Fibroblast of pulmonary artery (primary cell): ENCODE results near the gene ARID1A.

ENCODE experiments used
- DNase-seq: peaks from one replicate; pipeline ENCODE4 v3.0.0-alpha.2; 2010; ENCODE audit warnings: low read depth
- H3K4me3 ChIP-seq: replicated peaks from 2 replicates; pipeline ENCODE4 v1.5.1; 2011; ENCODE audit warnings: low read depth, mild to moderate bottlenecking, control low read depth, low read length, moderate library complexity
- CTCF ChIP-seq: IDR thresholded peaks from 2 replicates; pipeline ENCODE4 v1.5.1; 2011; ENCODE audit warnings: mild to moderate bottlenecking, control low read depth, low read length, inconsistent platforms; ENCODE audit errors: missing control alignments

Gene ARID1A

DNA sequence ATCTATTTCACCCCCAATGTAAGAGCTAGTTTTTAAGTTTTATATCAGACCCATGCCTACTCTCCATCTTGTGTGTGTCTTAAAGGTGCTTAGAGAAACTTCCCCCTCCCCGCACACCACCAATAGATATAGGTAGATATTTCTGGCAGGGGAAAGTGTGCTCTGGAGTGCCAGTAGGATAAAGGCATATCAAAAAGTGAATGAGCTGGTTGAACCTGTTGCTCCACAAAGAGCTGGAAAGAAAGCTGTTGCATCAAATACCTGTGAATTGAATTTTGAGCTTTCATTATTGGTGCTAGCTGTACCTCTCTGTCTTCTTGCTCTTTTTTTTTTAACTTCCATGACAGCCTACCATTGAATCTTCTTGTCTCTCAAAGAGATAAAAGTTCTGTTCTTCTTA is 32.8 kb downstream of the ARID1A start:
- no peak overlapping the region for H3K4me3 ChIP-seq
- no peak for TF ChIP-seq CTCF
- no peak for DNase-seq

- no peak for DNase-seq
- no peak overlapping the region for H3K4me3 ChIP-seq
- no peak for TF ChIP-seq CTCF
Measured at GRCh38 chr1:26729633-26730032, 33.8 kb downstream of the ARID1A start.

- no peak overlapping the region for H3K4me3 ChIP-seq
- no peak for TF ChIP-seq CTCF
- peak; percentile 10 for DNase-seq
Measured at GRCh38 chr1:26730695-26731094, 34.9 kb downstream of the ARID1A start.

GRCh38 chr1:26731233-26731902 is 35.6 kb downstream of the ARID1A start:
- no peak for DNase-seq
- H3K4me3 ChIP-seq = no peak overlapping the region
- no peak for TF ChIP-seq CTCF

DNA sequence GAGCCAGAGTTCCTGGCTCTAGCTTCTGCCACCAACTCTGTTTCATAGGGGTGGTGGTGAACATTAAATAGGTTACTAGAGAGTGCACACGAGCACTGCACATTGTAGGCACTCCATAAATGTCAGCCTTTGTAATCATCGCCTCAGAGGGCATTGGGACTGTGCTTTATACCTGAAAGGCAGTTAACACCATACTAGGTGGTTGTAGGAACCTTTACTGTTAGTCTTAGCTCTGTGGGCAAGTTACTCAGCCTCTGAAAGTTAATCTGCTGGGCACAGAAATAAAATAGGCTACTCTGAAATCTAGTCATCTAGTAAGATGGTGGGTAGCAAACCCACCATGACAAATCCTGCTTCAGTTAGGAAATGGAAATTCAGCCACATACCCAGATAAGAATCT is 37.6 kb downstream of the ARID1A start:
- no peak for DNase-seq

DNA sequence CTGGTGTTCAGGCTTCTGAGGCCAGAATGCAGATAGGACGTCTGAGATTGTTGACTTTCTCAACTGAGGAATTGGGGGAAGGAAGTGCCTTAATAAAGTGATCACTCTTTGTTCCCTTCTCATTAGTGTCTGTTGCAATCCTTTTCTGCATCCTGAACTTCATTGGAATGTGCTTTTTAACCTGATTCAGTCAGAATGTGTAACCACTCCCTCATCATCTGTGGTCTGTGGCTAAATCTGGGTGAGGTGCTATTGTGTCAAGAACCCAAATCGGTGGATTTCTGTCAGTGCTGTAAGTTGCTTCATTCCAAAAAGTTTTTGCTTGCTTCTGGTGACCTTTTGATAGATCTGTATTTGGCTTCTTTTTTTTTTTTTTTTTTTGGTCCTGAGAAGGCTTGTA is 38.2 kb downstream of the ARID1A start:
- no peak overlapping the region for H3K4me3 ChIP-seq
- DNase-seq = peak; percentile 79
- no peak for TF ChIP-seq CTCF

More for the DNA sequence above, 37.6 kb downstream of the ARID1A start:
- TF ChIP-seq CTCF = no peak
- H3K4me3 ChIP-seq = no peak overlapping the region

DNA sequence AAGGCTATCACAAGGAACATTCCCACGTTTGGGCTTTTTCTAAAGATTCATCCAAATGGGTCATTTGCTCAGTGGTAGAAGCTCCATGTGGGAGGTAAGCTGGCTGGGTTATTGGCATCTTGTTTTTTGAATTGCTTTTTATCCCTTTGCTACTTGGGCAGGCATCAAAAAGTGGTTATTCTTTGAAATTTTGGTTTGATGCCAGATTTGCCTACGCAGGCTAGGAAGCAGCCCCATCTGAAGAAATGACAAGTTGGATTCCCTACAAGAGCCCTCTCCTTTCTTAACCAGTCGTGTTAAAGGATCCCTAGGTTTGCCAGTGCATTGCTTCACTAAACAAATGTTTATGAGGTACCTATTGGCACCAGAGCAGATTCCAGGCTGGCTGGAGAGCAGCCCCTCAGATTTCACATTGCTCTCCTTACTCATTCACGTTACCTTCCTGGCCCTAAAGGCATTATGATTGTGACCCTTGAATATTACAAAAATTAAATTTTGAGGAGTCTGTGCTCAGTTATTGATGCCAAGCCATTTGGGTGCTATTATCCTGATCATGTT is 38.8 kb downstream of the ARID1A start:
- DNase-seq = peak; percentile 67
- no peak for TF ChIP-seq CTCF
- no peak overlapping the region for H3K4me3 ChIP-seq
